CD4-positive, alpha-beta memory T cell (primary cell): ENCODE data around the gene CADPS. TPM values are rescaled to one million over a fixed set of nuclear protein-coding genes. Genes with fewer than 3 reads are reported as not detected.

Experiments
- CTCF ChIA-PET: fragments of 350-600 bp; sonication (Branson Sonifier 250); formaldehyde crosslinking; loops from one replicate; lab custom pipeline; 2021; ENCODE audit warnings: inconsistent platforms; ENCODE audit not compliant: partially characterized antibody; lab: Charles Lee
- POLR2A ChIA-PET: fragments of 350-600 bp; sonication (Branson Sonifier 250); formaldehyde crosslinking; loops from one replicate; lab custom pipeline; 2021; ENCODE audit not compliant: partially characterized antibody; lab: Charles Lee
- DNase-seq, 5 donors: peaks; one replicate each; pipeline versions ENCODE4 v3.0.0 to v3.0.0-alpha.2; 2020 to 2022; ENCODE audit warnings: mixed read lengths in 1 of 5
- H3K27ac ChIP-seq: one replicate; pipeline ENCODE4 v1.7.0; 2013; ENCODE audit warnings: low read depth, low read length
- H3K27me3 ChIP-seq: 2 replicates; pipeline ENCODE4 v1.7.0; 2013; ENCODE audit warnings: mild to moderate bottlenecking, low read length, moderate library complexity; ENCODE audit not compliant: insufficient read depth
- H3K36me3 ChIP-seq: 2 replicates; pipeline ENCODE4 v1.7.0; 2013; ENCODE audit warnings: mild to moderate bottlenecking, low read length, moderate library complexity; ENCODE audit not compliant: insufficient read depth
- H3K4me1 ChIP-seq: 2 replicates; pipeline ENCODE4 v1.7.0; 2013; ENCODE audit warnings: mild to moderate bottlenecking, low read length, moderate library complexity; ENCODE audit not compliant: insufficient read depth
- H3K4me3 ChIP-seq, 2 donors: one replicate each; pipeline ENCODE4 v1.7.0; 2013; ENCODE audit warnings: low read length in 2 of 2, mild to moderate bottlenecking in 1 of 2
- H3K9me3 ChIP-seq, 2 donors: one replicate each; pipeline ENCODE4 v1.7.0; 2013; ENCODE audit warnings: low read length in 2 of 2, control low read depth in 1 of 2; ENCODE audit not compliant: control insufficient read depth in 1 of 2
- H3K27ac Mint-ChIP-seq, 7 donors: one replicate each; pipeline ENCODE4 v1.8.0; 2020 to 2021; ENCODE audit warnings: mixed read lengths in 7 of 7, mild to moderate bottlenecking in 6 of 7, inconsistent platforms in 3 of 7, moderate library complexity in 3 of 7
- H3K27me3 Mint-ChIP-seq, 2 donors: one replicate each; pipeline ENCODE4 v1.8.0; 2020 to 2021; ENCODE audit warnings: mixed read lengths in 2 of 2
- H3K36me3 Mint-ChIP-seq, 2 donors: one replicate each; pipeline ENCODE4 v1.8.0; 2020 to 2021; ENCODE audit warnings: mixed read lengths in 2 of 2, inconsistent platforms in 1 of 2, mild to moderate bottlenecking in 1 of 2
- H3K4me1 Mint-ChIP-seq, 4 donors: one replicate each; pipeline ENCODE4 v1.8.0; 2020 to 2021; ENCODE audit warnings: mixed read lengths in 4 of 4, mild to moderate bottlenecking in 1 of 4
- H3K4me3 Mint-ChIP-seq, 8 donors: one replicate each; pipeline ENCODE4 v1.8.0; 2020 to 2021; ENCODE audit warnings: mixed read lengths in 8 of 8, mild to moderate bottlenecking in 7 of 8, moderate library complexity in 6 of 8, inconsistent platforms in 3 of 8
- H3K9me3 Mint-ChIP-seq, 8 donors: one replicate each; pipeline ENCODE4 v1.8.0; 2020 to 2021; ENCODE audit warnings: mixed read lengths in 8 of 8, mild to moderate bottlenecking in 5 of 8, inconsistent platforms in 3 of 8, moderate library complexity in 1 of 8
- intact Hi-C: fragments of 100-400 bp; cut with micrococcal nuclease; formaldehyde crosslinking; loops from one replicate; pipeline ENCODE4 v1.15.1; 2023
- polyA plus RNA-seq, 2 donors: library from polyadenylated mRNA; unstranded; fragments of 300-500 nt; fragmentation: Illumina TruSeq; gene quantifications; one replicate each; pipeline ENCODE4 v1.2.3, GENCODE V29; 2021
- total RNA-seq, 2 experiments: library from RNA; stranded (reverse); gene quantifications; one replicate each; pipeline ENCODE4 v1.2.3, GENCODE V29; 2021

CADPS gene
- total and polyA plus RNA-seq, 4 experiments from 2014 or later = not detected

GRCh38 chr3:62911526-62911925, 36.3 kb upstream of the CADPS start:
- no peaks in the 10 kb centered on the region for H3K36me3 ChIP-seq
- Mint-ChIP-seq H3K4me3 (no peak overlapping the region), H3K27me3 (no peaks in the 10 kb centered on the region), H3K9me3 (peaks cover 0 to 9% (median 2%) of the 10 kb centered on the region in 8 donors), H3K36me3 (no peaks in the 10 kb centered on the region), H3K27ac (no peak overlapping the region), H3K4me1 (no peaks in the 10 kb centered on the region)
- no peak overlapping the region for H3K27ac ChIP-seq
- ChIA-PET POLR2A (no interaction called here), CTCF (no interaction called here)
- DNase-seq = no peak
- H3K4me1 ChIP-seq = no peaks in the 10 kb centered on the region
- H3K9me3 ChIP-seq = no peaks in the 10 kb centered on the region
- no peaks in the 10 kb centered on the region for H3K27me3 ChIP-seq
- H3K4me3 ChIP-seq = no peak overlapping the region
- intact Hi-C loops = no loop called here

DNA sequence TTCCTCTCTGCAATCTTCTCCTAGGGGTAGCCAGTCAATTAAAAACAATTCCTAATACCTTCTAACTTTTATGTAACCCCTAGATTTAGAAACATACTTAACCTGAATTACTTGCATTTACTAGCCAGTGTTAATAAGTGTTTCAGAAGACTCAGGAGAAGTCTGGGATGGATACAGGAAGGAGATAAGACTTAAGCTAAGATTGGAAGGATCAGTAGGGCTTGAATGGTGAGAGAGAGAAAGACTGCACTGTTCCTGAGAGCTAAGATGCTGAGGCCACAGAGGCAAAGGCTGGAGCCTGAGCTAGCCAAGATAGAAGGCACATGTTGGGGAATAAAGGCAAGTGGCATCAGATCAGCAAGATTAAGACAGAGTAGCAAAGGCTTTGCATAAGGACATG, 30.1 kb upstream of the CADPS start:
- H3K27me3 Mint-ChIP-seq = no peaks in the 10 kb centered on the region
- no peaks in the 10 kb centered on the region for H3K4me1 Mint-ChIP-seq

DNA sequence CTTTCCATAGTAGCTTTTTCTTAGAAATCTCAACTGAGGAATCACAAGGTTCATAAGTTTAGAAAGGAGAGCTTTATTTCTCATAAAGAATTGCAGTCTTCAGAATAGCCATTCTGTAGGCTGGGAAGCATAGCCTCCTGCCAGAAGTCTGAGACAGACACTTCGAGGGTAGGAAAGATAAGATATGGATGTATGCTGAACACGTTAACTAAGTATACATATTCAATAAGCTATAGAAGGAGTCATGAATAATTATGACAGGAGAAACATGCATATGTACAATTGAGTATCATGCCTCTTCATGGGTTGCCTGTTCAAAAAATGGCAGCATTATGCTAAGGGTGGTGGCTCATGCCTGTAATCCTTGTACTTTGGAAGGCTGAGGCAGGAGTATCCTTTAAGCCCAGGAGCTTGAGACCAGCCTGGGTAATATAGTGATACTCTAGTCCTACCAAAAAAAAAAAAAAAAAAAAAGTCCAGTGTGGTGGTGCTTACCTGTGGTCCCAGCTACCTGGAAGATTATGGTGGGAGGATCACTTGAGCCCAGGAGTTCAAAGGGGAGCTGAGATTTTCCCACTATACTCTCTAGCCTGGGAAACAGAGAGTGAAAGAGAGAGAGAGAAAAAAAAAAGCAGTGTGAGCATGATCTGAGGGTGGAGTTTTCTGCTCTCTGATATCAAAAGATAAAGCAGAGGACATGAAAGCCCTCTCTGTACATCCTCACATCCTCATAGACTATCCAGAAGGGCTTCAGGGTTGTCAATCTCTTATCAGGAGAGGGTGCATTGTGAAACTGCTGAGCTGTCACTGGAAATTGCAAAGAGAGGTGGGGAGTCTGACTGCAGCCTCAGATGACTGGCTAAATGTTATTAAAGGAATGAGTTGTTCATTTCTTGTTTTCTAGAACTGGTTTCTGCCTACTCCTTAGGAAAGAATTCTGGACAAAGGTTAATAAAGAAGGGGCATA, 23.6 kb upstream of the CADPS start:
- ChIA-PET CTCF (no interaction called here), POLR2A (no interaction called here)
- no peak overlapping the region for H3K4me3 Mint-ChIP-seq
- no peak for DNase-seq
- H3K9me3 Mint-ChIP-seq = peaks cover 0 to 4% (median 0%) of the 10 kb centered on the region in 8 donors
- intact Hi-C loops = no loop called here
- H3K27me3 ChIP-seq = no peaks in the 10 kb centered on the region
- H3K4me1 ChIP-seq = no peaks in the 10 kb centered on the region
- H3K36me3 Mint-ChIP-seq = no peaks in the 10 kb centered on the region
- no peaks in the 10 kb centered on the region for H3K9me3 ChIP-seq
- H3K27ac Mint-ChIP-seq = no peak overlapping the region
- H3K36me3 ChIP-seq = no peaks in the 10 kb centered on the region
- H3K4me3 ChIP-seq = no peak overlapping the region
- H3K27me3 Mint-ChIP-seq = no peaks in the 10 kb centered on the region
- no peak overlapping the region for H3K27ac ChIP-seq
- H3K4me1 Mint-ChIP-seq = no peaks in the 10 kb centered on the region

More for the DNA sequence above, 30.1 kb upstream of the CADPS start:
- Histone ChIP-seq H3K9me3 (no peaks in the 10 kb centered on the region), H3K4me3 (no peak overlapping the region), H3K4me1 (no peaks in the 10 kb centered on the region), H3K27ac (no peak overlapping the region), H3K36me3 (no peaks in the 10 kb centered on the region), H3K27me3 (no peaks in the 10 kb centered on the region)
- H3K27ac Mint-ChIP-seq = peak overlapping the region in 1 of 7 donors; percentile 5
- intact Hi-C loops = no loop called here
- H3K36me3 Mint-ChIP-seq = no peaks in the 10 kb centered on the region
- ChIA-PET POLR2A (no interaction called here), CTCF (no interaction called here)
- DNase-seq = no peak
- H3K4me3 Mint-ChIP-seq = no peak overlapping the region
- peaks cover 0 to 11% (median 3%) of the 10 kb centered on the region in 8 donors for H3K9me3 Mint-ChIP-seq

DNA sequence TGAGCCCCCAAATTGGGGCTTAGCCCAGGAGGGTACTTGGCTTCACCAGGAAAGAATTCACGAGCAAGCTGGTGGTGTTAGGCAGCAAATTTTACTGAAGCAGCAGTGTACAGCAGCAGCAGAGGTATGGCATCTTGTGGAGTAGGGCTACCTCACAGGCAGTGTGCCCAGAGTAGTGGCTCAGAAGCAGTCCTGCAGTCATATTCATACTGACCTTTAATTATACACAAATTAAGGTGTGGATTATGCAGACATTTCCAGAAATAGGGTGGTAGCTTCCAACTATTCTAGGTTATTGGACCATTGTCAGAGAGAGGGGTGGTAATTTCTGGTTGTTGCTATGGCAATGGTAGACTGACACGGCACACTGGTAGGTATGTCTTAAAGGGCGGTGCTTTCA, 20.7 kb upstream of the CADPS start:
- Histone ChIP-seq H3K27me3 (no peaks in the 10 kb centered on the region), H3K27ac (no peak overlapping the region), H3K9me3 (no peaks in the 10 kb centered on the region), H3K36me3 (no peaks in the 10 kb centered on the region), H3K4me3 (no peak overlapping the region), H3K4me1 (no peaks in the 10 kb centered on the region)
- ChIA-PET POLR2A (no interaction called here), CTCF (no interaction called here)
- Mint-ChIP-seq H3K27me3 (no peaks in the 10 kb centered on the region), H3K9me3 (peaks cover 0 to 5% (median 0%) of the 10 kb centered on the region in 8 donors), H3K4me3 (no peak overlapping the region), H3K36me3 (no peaks in the 10 kb centered on the region), H3K4me1 (no peaks in the 10 kb centered on the region), H3K27ac (no peak overlapping the region)
- DNase-seq = no peak
- intact Hi-C loops = no loop called here

DNA sequence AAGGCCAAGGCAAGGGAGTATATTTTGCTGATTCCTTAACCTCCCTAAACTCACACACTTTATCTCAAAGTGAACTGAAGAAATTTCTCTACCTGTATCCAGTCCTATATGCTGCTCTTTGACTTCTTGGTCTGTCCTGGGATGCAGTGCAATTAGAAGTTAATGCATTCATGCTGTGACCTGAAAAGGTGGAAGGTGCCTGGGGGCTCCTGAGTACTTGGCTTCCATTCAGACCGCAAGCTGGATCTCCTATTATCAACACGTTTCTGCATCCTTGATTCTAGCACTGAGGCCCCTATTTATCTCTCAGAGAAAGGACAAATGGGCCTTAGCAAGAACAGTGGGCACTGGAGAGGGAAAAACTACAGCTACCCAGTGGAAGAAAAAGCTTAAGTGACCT, 17.7 kb upstream of the CADPS start:
- no peaks in the 10 kb centered on the region for H3K9me3 ChIP-seq
- H3K27ac ChIP-seq = no peak overlapping the region
- H3K4me1 ChIP-seq = no peaks in the 10 kb centered on the region
- Mint-ChIP-seq H3K4me1 (no peaks in the 10 kb centered on the region), H3K27me3 (no peaks in the 10 kb centered on the region), H3K27ac (no peak overlapping the region), H3K36me3 (no peaks in the 10 kb centered on the region), H3K4me3 (no peak overlapping the region), H3K9me3 (peaks cover 0 to 9% (median 2%) of the 10 kb centered on the region in 8 donors)
- intact Hi-C loops = no loop called here
- ChIA-PET POLR2A (no interaction called here), CTCF (no interaction called here)
- no peaks in the 10 kb centered on the region for H3K27me3 ChIP-seq
- no peaks in the 10 kb centered on the region for H3K36me3 ChIP-seq
- no peak for DNase-seq
- no peak overlapping the region for H3K4me3 ChIP-seq

- H3K27ac Mint-ChIP-seq = no peak overlapping the region
- no peaks in the 10 kb centered on the region for H3K36me3 Mint-ChIP-seq
- no peak overlapping the region for H3K4me3 ChIP-seq
- H3K9me3 ChIP-seq = no peaks in the 10 kb centered on the region
- no peak overlapping the region for H3K27ac ChIP-seq
- no peak overlapping the region for H3K4me3 Mint-ChIP-seq
- ChIA-PET POLR2A (no interaction called here), CTCF (no interaction called here)
- no peaks in the 10 kb centered on the region for H3K4me1 Mint-ChIP-seq
- intact Hi-C loops = no loop called here
- H3K27me3 Mint-ChIP-seq = no peaks in the 10 kb centered on the region
- H3K4me1 ChIP-seq = no peaks in the 10 kb centered on the region
- no peaks in the 10 kb centered on the region for H3K36me3 ChIP-seq
- H3K9me3 Mint-ChIP-seq = peaks cover 0 to 10% (median 2%) of the 10 kb centered on the region in 8 donors
- no peaks in the 10 kb centered on the region for H3K27me3 ChIP-seq
- no peak for DNase-seq
These were observed 16.8 kb upstream of the CADPS start for GRCh38 chr3:62892045-62892444.

- Mint-ChIP-seq H3K9me3 (peaks cover 0 to 10% (median 2%) of the 10 kb centered on the region in 8 donors), H3K27ac (no peak overlapping the region), H3K27me3 (no peaks in the 10 kb centered on the region), H3K4me1 (no peaks in the 10 kb centered on the region), H3K36me3 (no peaks in the 10 kb centered on the region), H3K4me3 (no peak overlapping the region)
- intact Hi-C loops = no loop called here
- ChIA-PET CTCF (no interaction called here), POLR2A (no interaction called here)
- Histone ChIP-seq H3K27ac (no peak overlapping the region), H3K4me3 (no peak overlapping the region), H3K36me3 (no peaks in the 10 kb centered on the region), H3K9me3 (no peaks in the 10 kb centered on the region), H3K27me3 (no peaks in the 10 kb centered on the region), H3K4me1 (no peaks in the 10 kb centered on the region)
- DNase-seq = no peak
These were observed 13.6 kb upstream of the CADPS start for GRCh38 chr3:62888778-62889177.
